Naive thymus-derived CD4-positive, alpha-beta T cell (primary cell): ENCODE measurements around the gene EMILIN2. TPM values are rescaled to one million over a fixed set of nuclear protein-coding genes. Genes with fewer than 3 reads are reported as not detected.
"Not testable (repeated sequence)": the region's sequence is repeated elsewhere in the genome, so short reads cannot be mapped to it uniquely, and the experiment has no call there.

Experiments
- ATAC-seq: fragments of 150-1000 bp; cut with Tn5 transposase; 2 replicates; pipeline ENCODE4 v1.10.0; 2021; ENCODE audit warnings: mild to moderate bottlenecking, moderate library complexity
- CTCF ChIA-PET: fragments of 350-600 bp; sonication (Branson Sonifier 250); formaldehyde crosslinking; loops from one replicate; lab custom pipeline; 2021; ENCODE audit warnings: antibody characterized with exemption; lab: Charles Lee
- POLR2A ChIA-PET: fragments of 350-600 bp; sonication (Branson Sonifier 250); formaldehyde crosslinking; loops from one replicate; lab custom pipeline; 2021; ENCODE audit warnings: antibody characterized with exemption, inconsistent platforms; lab: Charles Lee
- DNase-seq, 9 donors: peaks; one replicate each; pipeline versions ENCODE4 v3.0.0 to v3.0.0-alpha.2; 2020 to 2022; ENCODE audit warnings: mixed read lengths in 1 of 9
- H3K27ac ChIP-seq: one replicate; pipeline ENCODE4 v1.7.0; 2013; ENCODE audit warnings: mild to moderate bottlenecking, low read depth, low read length, moderate library complexity
- H3K27me3 ChIP-seq, 2 donors: one replicate each; pipeline ENCODE4 v1.7.0; 2013; ENCODE audit warnings: low read length in 2 of 2, mild to moderate bottlenecking in 2 of 2, moderate library complexity in 2 of 2; ENCODE audit not compliant: control insufficient read depth in 2 of 2, insufficient read depth in 2 of 2
- H3K36me3 ChIP-seq, 3 experiments: 1 replicate in 2 of 3; 2 replicates in 1 of 3; pipeline ENCODE4 v1.7.0; 2013; ENCODE audit warnings: low read length in 3 of 3, mild to moderate bottlenecking in 3 of 3, moderate library complexity in 1 of 3; ENCODE audit not compliant: insufficient read depth in 3 of 3, control insufficient read depth in 2 of 3
- H3K4me1 ChIP-seq, 2 donors: one replicate each; pipeline ENCODE4 v1.7.0; 2013; ENCODE audit warnings: low read length in 2 of 2, mild to moderate bottlenecking in 2 of 2, moderate library complexity in 1 of 2; ENCODE audit not compliant: control insufficient read depth in 2 of 2, insufficient read depth in 2 of 2
- H3K4me3 ChIP-seq: 2 replicates; pipeline ENCODE4 v1.7.0; 2013; ENCODE audit warnings: mild to moderate bottlenecking, low read length
- H3K9me3 ChIP-seq, 3 experiments: 1 replicate in 2 of 3; 2 replicates in 1 of 3; pipeline ENCODE4 v1.7.0; 2013; ENCODE audit warnings: low read length in 3 of 3; ENCODE audit not compliant: control insufficient read depth in 2 of 3
- H3K27ac Mint-ChIP-seq, 9 donors: one replicate each; pipeline ENCODE4 v1.8.0; 2020 to 2022; ENCODE audit warnings: mixed read lengths in 9 of 9, mild to moderate bottlenecking in 8 of 9, moderate library complexity in 5 of 9, inconsistent platforms in 2 of 9
- H3K27me3 Mint-ChIP-seq, 5 donors: one replicate each; pipeline ENCODE4 v1.8.0; 2021 to 2022; ENCODE audit warnings: mixed read lengths in 5 of 5, mild to moderate bottlenecking in 1 of 5
- H3K36me3 Mint-ChIP-seq, 5 donors: one replicate each; pipeline ENCODE4 v1.8.0; 2020 to 2022; ENCODE audit warnings: mixed read lengths in 5 of 5, mild to moderate bottlenecking in 3 of 5, inconsistent platforms in 1 of 5
- H3K4me1 Mint-ChIP-seq, 7 donors: one replicate each; pipeline ENCODE4 v1.8.0; 2020 to 2022; ENCODE audit warnings: mixed read lengths in 7 of 7, mild to moderate bottlenecking in 3 of 7, inconsistent platforms in 1 of 7
- H3K4me3 Mint-ChIP-seq, 10 donors: one replicate each; pipeline ENCODE4 v1.8.0; 2020 to 2022; ENCODE audit warnings: mild to moderate bottlenecking in 10 of 10, mixed read lengths in 10 of 10, moderate library complexity in 6 of 10, inconsistent platforms in 2 of 10
- H3K9me3 Mint-ChIP-seq, 11 donors: one replicate each; pipeline ENCODE4 v1.8.0; 2020 to 2022; ENCODE audit warnings: mixed read lengths in 11 of 11, mild to moderate bottlenecking in 4 of 11, inconsistent platforms in 1 of 11, moderate library complexity in 1 of 11
- intact Hi-C, 2 donors: fragments of 100-400 bp; cut with micrococcal nuclease; formaldehyde crosslinking; loops; one replicate each; pipeline ENCODE4 v1.15.1; 2023
- polyA plus RNA-seq, 2 donors: library from polyadenylated mRNA; unstranded; fragments of 300-500 nt; fragmentation: Illumina TruSeq; gene quantifications; one replicate each; pipeline ENCODE4 v1.2.3, GENCODE V29; 2021
- total RNA-seq, 6 experiments: library from RNA in 5 of 6; stranded (reverse) in 5 of 6; gene quantifications; 1 replicate in 5 of 6; 2 replicates in 1 of 6; pipeline ENCODE4 v1.2.3 and lab custom pipeline; 2021 to 2026

EMILIN2 gene
- total and polyA plus RNA-seq, 7 experiments from 2014 or later: 2.9 to 51.1 (median 7.7) TPM

DNA sequence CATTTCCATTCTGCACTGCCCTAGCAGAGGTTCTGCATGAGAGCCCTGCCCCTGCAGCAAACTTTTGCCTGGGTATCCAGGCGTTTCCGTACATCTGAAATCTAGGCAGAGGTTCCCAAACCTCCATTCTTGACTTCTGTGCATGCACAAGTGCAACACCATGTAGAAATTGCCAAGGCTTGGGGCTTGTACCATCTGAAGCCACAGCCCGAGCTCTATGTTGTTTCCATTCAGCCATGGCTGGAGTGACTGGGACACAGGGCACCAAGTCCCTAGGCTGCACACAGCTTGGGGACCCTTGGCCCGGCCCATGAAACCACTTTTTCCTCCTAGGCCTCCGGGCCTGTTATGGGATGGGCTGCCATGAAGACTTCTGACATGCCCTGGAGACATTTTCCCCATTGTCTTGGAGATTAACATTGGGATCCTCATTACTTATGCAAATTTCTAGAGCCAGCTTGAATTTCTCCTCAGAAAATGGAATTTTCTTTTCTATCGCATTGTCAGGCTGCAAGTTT is 37.1 kb upstream of the EMILIN2 start:
- H3K4me1 Mint-ChIP-seq, POLR2A ChIA-PET, ATAC-seq, H3K36me3 ChIP-seq, H3K27me3 Mint-ChIP-seq, H3K27me3 ChIP-seq, H3K4me3 ChIP-seq, H3K27ac ChIP-seq, H3K27ac Mint-ChIP-seq, DNase-seq, H3K4me1 ChIP-seq, H3K4me3 Mint-ChIP-seq, H3K9me3 ChIP-seq, CTCF ChIA-PET: not testable (repeated sequence)
- intact Hi-C loops: loop anchor here in 1 of 2 donors (5.0 kb wide), 1 partner anchor 38 kb away; the partner anchor contains the start of gene EMILIN2
- H3K9me3 Mint-ChIP-seq: peaks cover 15 to 65% (median 36%) of the 10 kb centered on the region in 11 donors
- peaks cover 8 to 43% (median 19%) of the 10 kb centered on the region in 5 donors for H3K36me3 Mint-ChIP-seq

DNA sequence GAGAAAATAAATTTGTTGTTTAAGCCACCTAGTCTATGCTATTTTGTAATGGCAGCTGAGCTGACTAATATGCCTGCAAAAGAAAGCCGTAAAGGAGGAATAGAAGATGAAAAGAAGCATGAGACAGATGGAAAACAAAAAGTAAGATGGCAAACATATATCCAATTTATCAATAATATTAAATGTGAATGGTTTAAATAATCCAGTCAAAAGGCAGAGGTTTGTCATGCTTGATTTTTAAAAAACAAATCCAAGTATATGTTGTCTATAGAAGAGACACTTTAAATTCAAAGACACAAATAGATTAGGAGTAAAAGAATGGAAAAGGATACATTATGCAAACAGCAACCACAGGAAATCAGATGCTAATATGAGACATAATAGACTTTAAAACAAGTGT is 35.4 kb upstream of the EMILIN2 start:
- H3K4me1 ChIP-seq: no peaks in the 10 kb centered on the region
- DNase-seq (no peak), ATAC-seq (no peak)
- H3K27me3 ChIP-seq: no peaks in the 10 kb centered on the region
- ChIA-PET CTCF (no interaction called here), POLR2A (no interaction called here)
- intact Hi-C loops: no loop called here
- peaks cover 17 to 74% (median 43%) of the 10 kb centered on the region in 11 donors for H3K9me3 Mint-ChIP-seq
- no peaks in the 10 kb centered on the region for H3K36me3 ChIP-seq
- no peak overlapping the region for H3K4me3 Mint-ChIP-seq
- H3K27me3 Mint-ChIP-seq: peaks cover 0 to 4% (median 0%) of the 10 kb centered on the region in 5 donors
- no peaks in the 10 kb centered on the region for H3K4me1 Mint-ChIP-seq
- H3K9me3 ChIP-seq: peaks cover 0 to 13% (median 0%) of the 10 kb centered on the region in 3 experiments
- H3K4me3 ChIP-seq: no peak overlapping the region
- H3K36me3 Mint-ChIP-seq: peaks cover 8 to 48% (median 21%) of the 10 kb centered on the region in 5 donors
- H3K27ac ChIP-seq: no peak overlapping the region
- no peak overlapping the region for H3K27ac Mint-ChIP-seq

DNA sequence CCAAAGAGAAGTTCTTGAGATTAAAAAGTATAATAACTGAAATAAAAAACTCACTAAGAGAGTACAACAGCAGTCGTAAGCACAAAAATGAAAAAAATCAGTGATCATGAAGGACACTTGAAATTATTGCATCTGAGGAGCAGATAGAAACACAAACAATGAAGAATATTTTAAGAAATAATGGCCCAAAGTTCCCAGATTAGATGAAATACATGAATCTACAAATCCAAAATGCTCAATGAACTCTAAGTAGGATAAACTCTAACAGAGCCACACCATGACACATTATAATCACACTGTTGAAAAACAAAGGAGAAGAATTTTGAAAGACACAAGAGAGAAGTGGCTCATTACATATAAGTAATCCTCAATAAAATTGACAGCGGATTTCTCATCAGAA is 31.9 kb upstream of the EMILIN2 start:
- Histone ChIP-seq H3K9me3 (peaks cover 0 to 13% (median 0%) of the 10 kb centered on the region in 3 experiments), H3K27me3 (no peaks in the 10 kb centered on the region), H3K27ac (no peak overlapping the region), H3K36me3 (no peaks in the 10 kb centered on the region), H3K4me3 (no peak overlapping the region), H3K4me1 (no peaks in the 10 kb centered on the region)
- ChIA-PET POLR2A (no interaction called here), CTCF (no interaction called here)
- Mint-ChIP-seq H3K9me3 (peaks cover 18 to 78% (median 37%) of the 10 kb centered on the region in 11 donors), H3K36me3 (peaks cover 7 to 44% (median 16%) of the 10 kb centered on the region in 5 donors), H3K4me3 (no peak overlapping the region), H3K27ac (no peak overlapping the region), H3K27me3 (peaks cover 0 to 21% (median 0%) of the 10 kb centered on the region in 5 donors), H3K4me1 (no peaks in the 10 kb centered on the region)
- DNase-seq (no peak), ATAC-seq (no peak)
- intact Hi-C loops: no loop called here

DNA sequence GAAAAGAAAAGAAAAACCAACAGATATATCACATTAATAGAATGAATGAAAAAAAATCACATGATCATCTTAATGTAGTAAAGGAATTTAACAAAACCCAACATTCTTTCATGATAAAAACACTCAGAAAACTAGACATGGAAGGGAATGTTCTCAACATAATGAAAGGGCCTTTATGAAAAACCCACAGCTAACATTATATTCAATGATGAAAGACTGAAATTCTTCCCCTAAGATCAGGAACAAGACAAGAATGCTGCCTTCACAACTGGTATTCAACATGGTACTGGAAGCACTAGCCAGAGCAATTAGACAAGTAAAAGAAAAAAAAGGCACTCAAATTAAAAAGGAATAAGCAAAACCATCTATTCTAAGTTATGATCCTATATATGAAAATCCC is 28.5 kb upstream of the EMILIN2 start:
- CTCF ChIA-PET: interaction anchor here (0.7 kb wide), 1 partner anchor 86 kb away, joined by 4 read pairs; no protein-coding TSS in a partner anchor
- no peak overlapping the region for H3K4me3 Mint-ChIP-seq
- H3K9me3 Mint-ChIP-seq: peaks cover 7 to 46% (median 19%) of the 10 kb centered on the region in 11 donors
- H3K27ac ChIP-seq: no peak overlapping the region
- DNase-seq: no peak
- ATAC-seq: no peak
- peaks cover 0 to 16% (median 5%) of the 10 kb centered on the region in 5 donors for H3K36me3 Mint-ChIP-seq
- H3K4me1 ChIP-seq: no peaks in the 10 kb centered on the region
- no peaks in the 10 kb centered on the region for H3K36me3 ChIP-seq
- H3K27ac Mint-ChIP-seq: peak overlapping the region in 1 of 9 donors; percentile 23
- intact Hi-C loops: no loop called here
- peaks cover 0 to 5% (median 0%) of the 10 kb centered on the region in 3 experiments for H3K9me3 ChIP-seq
- no peaks in the 10 kb centered on the region for H3K4me1 Mint-ChIP-seq
- no peaks in the 10 kb centered on the region for H3K27me3 ChIP-seq
- no peak overlapping the region for H3K4me3 ChIP-seq
- POLR2A ChIA-PET: interaction anchor here (0.6 kb wide), 1 partner anchor 10 kb away, joined by 3 read pairs; no protein-coding TSS in a partner anchor
- peaks cover 0 to 22% (median 0%) of the 10 kb centered on the region in 5 donors for H3K27me3 Mint-ChIP-seq

DNA sequence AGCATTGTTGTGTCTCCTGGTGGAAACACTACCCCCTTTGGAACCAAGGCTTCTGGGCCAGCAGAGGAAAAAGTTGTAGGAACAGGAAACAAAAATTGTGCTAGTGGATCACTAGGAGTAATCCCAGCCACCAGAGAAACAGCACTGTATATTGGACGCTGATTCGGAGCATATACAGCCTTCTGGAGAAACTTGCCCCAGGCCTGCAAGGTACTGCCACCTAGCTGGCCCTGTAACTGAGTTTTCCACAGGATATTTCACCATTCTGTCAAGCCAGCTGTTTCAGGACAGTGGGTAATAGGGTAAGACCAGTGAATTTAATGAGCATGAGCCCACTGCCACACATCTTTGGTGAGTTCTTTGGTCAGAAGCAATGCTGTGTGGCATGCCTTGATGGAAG is 25.1 kb upstream of the EMILIN2 start:
- POLR2A ChIA-PET: interaction anchor here (0.8 kb wide), 1 partner anchor 265 kb away, joined by 4 read pairs; no protein-coding TSS in a partner anchor
- no peaks in the 10 kb centered on the region for H3K4me1 Mint-ChIP-seq
- H3K27me3 Mint-ChIP-seq: peaks cover 0 to 22% (median 0%) of the 10 kb centered on the region in 5 donors
- Histone ChIP-seq H3K4me1 (no peaks in the 10 kb centered on the region), H3K4me3 (no peak overlapping the region), H3K27ac (no peak overlapping the region), H3K36me3 (no peaks in the 10 kb centered on the region), H3K9me3 (no peaks in the 10 kb centered on the region), H3K27me3 (no peaks in the 10 kb centered on the region)
- no peak for ATAC-seq
- no peak overlapping the region for H3K27ac Mint-ChIP-seq
- no peak overlapping the region for H3K4me3 Mint-ChIP-seq
- CTCF ChIA-PET: no interaction called here
- H3K36me3 Mint-ChIP-seq: peaks cover 0 to 4% (median 0%) of the 10 kb centered on the region in 5 donors
- DNase-seq: no peak
- peaks cover 0 to 23% (median 7%) of the 10 kb centered on the region in 11 donors for H3K9me3 Mint-ChIP-seq
- intact Hi-C loops: no loop called here

DNA sequence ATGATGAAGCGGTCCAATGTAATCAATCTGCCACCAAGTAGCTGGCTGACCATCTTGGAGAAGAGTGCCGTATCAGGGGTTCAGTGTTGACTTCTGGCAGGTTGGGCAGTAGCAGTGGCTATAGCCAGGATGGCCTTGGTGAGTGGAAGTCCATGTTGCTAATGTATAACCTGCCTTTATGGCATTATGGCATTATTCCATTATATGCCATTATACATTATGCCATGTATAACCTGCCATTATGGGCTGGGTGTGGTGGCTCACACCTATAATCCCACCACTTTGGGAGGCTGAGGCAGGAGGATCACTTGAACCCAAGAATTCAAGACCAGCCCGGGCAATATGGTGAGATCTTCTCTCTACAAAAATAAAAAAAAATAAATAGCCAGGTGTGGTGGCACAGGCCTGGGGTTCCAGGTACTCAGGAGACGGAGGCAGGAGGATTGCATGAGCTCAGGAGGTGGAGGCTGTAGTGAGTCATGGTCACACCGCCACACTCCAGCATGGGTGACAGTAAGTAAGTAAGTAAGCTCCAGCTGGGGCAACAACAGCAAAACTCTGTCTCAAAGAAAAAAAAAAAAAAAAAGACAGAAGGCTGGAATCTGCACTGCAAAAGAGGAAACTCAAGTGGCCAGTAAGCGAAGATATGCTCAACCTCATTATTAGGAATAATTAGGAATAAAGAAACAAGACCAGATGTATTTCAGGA is 24.4 kb upstream of the EMILIN2 start:
- intact Hi-C loops: no loop called here
- Histone ChIP-seq H3K9me3 (no peaks in the 10 kb centered on the region), H3K36me3 (no peaks in the 10 kb centered on the region), H3K4me1 (no peaks in the 10 kb centered on the region), H3K27me3 (no peaks in the 10 kb centered on the region), H3K4me3 (no peak overlapping the region), H3K27ac (no peak overlapping the region)
- Mint-ChIP-seq H3K36me3 (peaks cover 0 to 4% (median 0%) of the 10 kb centered on the region in 5 donors), H3K27ac (no peak overlapping the region), H3K4me1 (no peaks in the 10 kb centered on the region), H3K4me3 (no peak overlapping the region), H3K27me3 (peaks cover 0 to 21% (median 0%) of the 10 kb centered on the region in 5 donors), H3K9me3 (peaks cover 0 to 17% (median 7%) of the 10 kb centered on the region in 11 donors)
- POLR2A ChIA-PET: interaction anchor here (0.7 to 0.8 kb wide), 2 partner anchors 30 to 265 kb away, joined by 3 to 4 read pairs; no protein-coding TSS in a partner anchor
- ATAC-seq: no peak
- CTCF ChIA-PET: no interaction called here
- no peak for DNase-seq
